ENCODE data around the gene DNAH2. TPM values are rescaled to one million over a fixed set of nuclear protein-coding genes. Genes with fewer than 3 reads are reported as not detected.

Gene DNAH2
- total and polyA plus RNA-seq, 2 experiments from 2014 or later, result 0.38 TPM; not detected in 1

DNA sequence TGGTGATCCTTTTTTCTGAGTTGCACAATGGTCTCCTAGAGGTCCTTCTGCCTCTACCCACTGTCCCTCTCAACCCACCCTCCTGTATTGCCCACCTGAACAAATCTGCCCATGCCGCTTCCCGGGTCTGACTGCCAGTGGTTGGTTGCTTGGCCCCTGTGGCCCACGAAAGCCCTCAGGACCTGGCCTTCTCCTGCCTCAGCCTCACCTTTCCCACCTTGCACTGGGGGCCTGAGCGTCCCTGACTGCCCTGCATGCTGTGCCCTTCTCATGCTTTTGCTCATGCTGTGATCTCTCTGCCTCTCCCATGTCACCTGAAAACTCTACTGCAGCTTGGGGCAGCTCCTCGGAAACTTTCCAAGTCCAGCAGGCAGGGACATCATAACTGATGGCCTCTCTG is 102.7 kb downstream of the DNAH2 start:
- Histone ChIP-seq H4K20me1 (replicated peaks; ENCODE audit: insufficient read depth) (no peaks in the 10 kb centered on the region), H2AFZ (no peak overlapping the region), H3K4me2 (no peak overlapping the region), H3K36me3 (ENCODE audit: insufficient read depth) (no peaks in the 10 kb centered on the region), H3K9me2 (ENCODE audit: insufficient read depth) (no peaks in the 10 kb centered on the region), H3F3A (replicated peaks; ENCODE audit: low read depth) (no peaks in the 10 kb centered on the region), H3K27me3 (ENCODE audit: insufficient read depth) (peaks cover 21% of the 10 kb centered on the region; the same call in 1 of the 2 replicates), H3K4me1 (ENCODE audit: insufficient read depth) (no peaks in the 10 kb centered on the region), H3K4me3 (no peak overlapping the region), H3K27ac (ENCODE audit: low read depth) (no peak overlapping the region), H3K79me2 (replicated peaks; ENCODE audit: insufficient read depth) (no peaks in the 10 kb centered on the region)
- no peaks in the 10 kb centered on the region; the same call in 2 of the 3 replicates for H3K36me3 Mint-ChIP-seq (ENCODE audit: low read depth)
- TF ChIP-seq ZNF462 (CRISPR knock-in tag; IDR thresholded peaks at IDR 0.05), result no peak
- no peak for TF ChIP-seq STAT1 (IDR thresholded peaks at IDR 0.05; ENCODE audit: unreplicated experiment)
- peaks cover 27% of the 10 kb centered on the region for H3K27me3 Mint-ChIP-seq (ENCODE audit: insufficient read depth, low read depth, poor library complexity)
- no peak overlapping the region for H3K27ac Mint-ChIP-seq
- no peak overlapping the region for H3K4me3 Mint-ChIP-seq
- ATAC-seq (no peak), DNase-seq (ENCODE audit: low spot score) (no peak)
- H3K4me1 Mint-ChIP-seq, result peaks cover 11% of the 10 kb centered on the region
- H3K9me3 Mint-ChIP-seq, result no peaks in the 10 kb centered on the region

DNA sequence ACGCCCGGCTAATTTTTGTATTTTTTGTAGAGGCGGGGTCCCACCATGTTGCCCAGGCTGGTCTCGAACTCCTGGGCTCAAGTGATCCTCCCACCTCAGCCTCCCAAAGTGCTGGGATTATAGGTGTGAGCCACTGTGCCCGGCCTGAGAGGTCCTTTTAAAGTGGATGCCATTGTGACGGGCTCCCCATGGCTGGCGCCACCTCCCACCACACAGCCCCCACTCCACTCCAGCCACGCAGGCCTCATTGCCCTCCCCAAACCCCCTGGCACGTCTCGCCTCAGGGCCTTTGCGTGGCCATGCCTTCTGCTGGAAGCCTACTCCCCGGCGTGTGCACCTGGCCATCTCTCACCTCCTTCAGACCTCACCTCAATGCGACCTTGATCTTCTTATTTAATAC is 104.6 kb downstream of the DNAH2 start:
- Mint-ChIP-seq H3K27ac (no peak overlapping the region), H3K4me3 (no peak overlapping the region; the same call in 2 of the 3 replicates), H3K27me3 (ENCODE audit: insufficient read depth, low read depth, poor library complexity) (peaks cover 31% of the 10 kb centered on the region), H3K9me3 (no peaks in the 10 kb centered on the region), H3K36me3 (ENCODE audit: low read depth) (no peaks in the 10 kb centered on the region), H3K4me1 (peaks cover 15% of the 10 kb centered on the region)
- no peaks in the 10 kb centered on the region for H3K36me3 ChIP-seq (ENCODE audit: insufficient read depth)
- H3F3A ChIP-seq (replicated peaks; ENCODE audit: low read depth), result no peaks in the 10 kb centered on the region
- no peaks in the 10 kb centered on the region for H4K20me1 ChIP-seq (replicated peaks; ENCODE audit: insufficient read depth)
- no peak overlapping the region for H2AFZ ChIP-seq
- H3K27ac ChIP-seq (ENCODE audit: low read depth), result no peak overlapping the region
- no peak overlapping the region for H3K4me3 ChIP-seq
- no peaks in the 10 kb centered on the region for H3K4me1 ChIP-seq (ENCODE audit: insufficient read depth)
- H3K4me2 ChIP-seq, result no peak overlapping the region
- peaks cover 27% of the 10 kb centered on the region; the same call in 1 of the 2 replicates for H3K27me3 ChIP-seq (ENCODE audit: insufficient read depth)
- no peaks in the 10 kb centered on the region for H3K79me2 ChIP-seq (replicated peaks; ENCODE audit: insufficient read depth)
- DNase-seq (ENCODE audit: low spot score) (no peak), ATAC-seq (no peak)
- H3K9me2 ChIP-seq (ENCODE audit: insufficient read depth), result no peaks in the 10 kb centered on the region
- no peak for TF ChIP-seq CTCF (conservative IDR thresholded peaks at IDR 0.05; ENCODE audit: low read depth in 2 of 2)
- no peak for TF ChIP-seq ZNF114 (CRISPR knock-in tag; IDR thresholded peaks at IDR 0.05)
- no peak for TF ChIP-seq JUNB (IDR thresholded peaks at IDR 0.05; ENCODE audit: unreplicated experiment)

Data from GM23338 (cell line).